Right kidney (tissue), 1 donor: ENCODE data around the gene IL20RB.
"Not testable (repeated sequence)": the region's sequence is repeated elsewhere in the genome, so short reads cannot be mapped to it uniquely, and the experiment has no call there.

Experiments used
- DNase-seq: peaks from one replicate; pipeline ENCODE4 v3.0.0-alpha.2; 2016

Gene IL20RB

GRCh38 chr3:136988651-136989050 is 30.9 kb downstream of the IL20RB start:
- no peak for DNase-seq

DNA sequence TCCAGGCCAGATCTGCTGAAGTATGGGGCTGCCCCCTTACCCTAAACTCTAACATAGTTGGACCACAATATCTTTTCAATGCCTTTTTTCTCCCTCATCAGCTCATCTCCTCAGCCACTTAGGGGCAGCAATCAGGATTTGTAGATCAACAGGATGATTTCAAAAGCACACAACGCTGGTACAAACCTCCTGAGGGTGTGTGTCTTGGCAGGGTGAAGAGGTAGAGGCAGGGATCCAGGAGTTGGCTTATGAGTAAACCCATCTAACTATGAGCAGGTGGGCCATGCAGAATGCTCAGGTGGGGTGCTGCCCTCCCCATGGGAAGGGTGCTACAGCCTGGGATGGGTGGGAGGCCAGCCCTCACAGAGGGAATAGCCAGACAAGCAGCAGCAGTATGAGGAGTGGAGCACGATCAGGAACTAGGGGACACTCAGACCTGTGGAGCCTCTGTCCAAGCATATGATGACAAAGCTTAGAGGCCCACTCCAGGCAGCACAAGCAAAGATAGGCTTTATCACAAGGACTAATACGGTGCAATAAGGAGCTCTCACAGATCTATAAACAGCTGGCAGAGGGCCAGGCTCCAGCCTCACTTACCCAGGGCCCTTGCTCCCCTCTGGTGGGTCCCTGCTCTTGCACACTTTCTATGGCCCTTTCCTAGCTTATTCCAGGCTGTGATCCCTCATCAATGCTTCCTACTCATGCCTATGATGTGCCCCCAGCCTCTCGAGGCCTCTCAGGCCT is 32.2 kb downstream of the IL20RB start:
- DNase-seq = no peak

DNA sequence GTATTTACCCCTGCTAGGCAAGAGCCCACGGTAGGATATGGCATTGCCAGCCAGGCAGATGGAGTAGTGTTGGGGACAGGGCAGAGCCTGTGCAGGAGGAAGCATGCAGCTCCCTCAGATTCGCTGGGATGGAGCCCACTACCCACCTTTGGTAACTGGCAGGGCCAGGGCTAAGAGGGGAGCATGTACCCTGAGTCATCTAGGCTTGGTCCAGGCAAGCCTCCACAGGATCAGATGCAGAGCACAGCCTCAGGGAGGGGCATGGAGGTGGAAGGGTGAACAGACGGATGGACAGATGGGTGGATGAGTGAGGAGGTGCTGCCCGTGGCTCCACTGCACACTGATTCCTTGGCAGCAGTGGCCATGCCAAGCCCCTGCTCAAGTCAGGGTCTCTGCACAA is 33.0 kb downstream of the IL20RB start:
- DNase-seq = no peak

DNA sequence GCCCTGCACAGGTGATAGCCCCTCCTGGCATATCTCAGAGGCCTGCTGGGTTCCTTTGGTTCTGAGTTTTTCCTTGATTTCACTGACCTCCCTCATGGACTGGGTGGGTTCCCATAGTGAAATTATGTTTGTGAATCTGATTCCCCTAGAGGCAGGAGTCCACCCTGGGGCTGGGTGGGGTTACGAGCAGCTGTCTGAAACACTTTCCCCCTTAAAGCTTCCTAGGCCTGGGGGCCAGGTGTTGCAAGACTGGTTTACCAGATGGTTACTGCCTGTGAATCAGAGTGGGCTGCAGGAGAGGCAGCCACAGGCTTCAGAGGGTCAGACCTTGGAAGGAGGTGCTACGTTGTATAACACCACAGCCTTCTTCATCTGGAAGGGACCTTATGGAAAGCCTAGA is 34.3 kb downstream of the IL20RB start:
- DNase-seq = no peak

- DNase-seq = no peak
Measured at GRCh38 chr3:136994772-136995516, 37.2 kb downstream of the IL20RB start.

DNA sequence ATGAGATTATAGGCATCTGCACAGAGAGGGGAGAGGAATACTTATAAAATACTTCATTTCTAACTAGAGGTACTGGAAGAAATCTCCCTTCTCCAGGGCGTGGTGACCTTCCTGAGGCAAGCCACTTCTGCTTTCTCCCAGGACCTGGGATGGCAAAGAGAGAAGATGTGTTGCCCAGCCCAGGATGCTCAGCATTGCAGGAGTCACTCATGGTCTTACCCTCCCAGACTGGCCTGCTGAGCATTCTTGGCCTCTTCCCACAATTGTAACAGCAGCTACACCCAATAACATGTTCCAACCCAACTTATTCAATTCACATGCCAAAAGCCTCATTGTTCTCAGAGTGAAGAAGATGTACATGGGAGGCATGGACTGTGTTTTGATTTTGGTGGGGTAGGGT is 37.9 kb downstream of the IL20RB start:
- no peak for DNase-seq

DNA sequence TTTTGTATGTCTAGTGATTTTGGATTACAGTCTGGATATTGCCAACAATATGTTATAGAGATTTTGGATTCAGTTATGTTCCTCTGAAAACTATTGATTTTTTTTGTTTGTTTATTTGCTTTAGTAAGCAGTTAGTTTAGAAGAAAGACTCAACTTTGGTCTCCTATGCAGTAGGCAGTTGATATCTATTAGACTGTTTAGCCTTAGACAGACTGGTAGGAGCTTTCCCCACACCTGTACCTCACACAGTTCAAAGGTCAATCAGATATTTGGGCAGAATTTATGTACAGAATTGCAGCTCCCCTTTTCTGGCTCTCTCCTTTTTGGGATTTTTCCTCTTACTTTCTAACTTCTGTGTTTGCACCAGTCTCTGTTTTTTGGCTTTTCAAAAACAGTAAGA is 42.3 kb downstream of the IL20RB start:
- no peak for DNase-seq

DNA sequence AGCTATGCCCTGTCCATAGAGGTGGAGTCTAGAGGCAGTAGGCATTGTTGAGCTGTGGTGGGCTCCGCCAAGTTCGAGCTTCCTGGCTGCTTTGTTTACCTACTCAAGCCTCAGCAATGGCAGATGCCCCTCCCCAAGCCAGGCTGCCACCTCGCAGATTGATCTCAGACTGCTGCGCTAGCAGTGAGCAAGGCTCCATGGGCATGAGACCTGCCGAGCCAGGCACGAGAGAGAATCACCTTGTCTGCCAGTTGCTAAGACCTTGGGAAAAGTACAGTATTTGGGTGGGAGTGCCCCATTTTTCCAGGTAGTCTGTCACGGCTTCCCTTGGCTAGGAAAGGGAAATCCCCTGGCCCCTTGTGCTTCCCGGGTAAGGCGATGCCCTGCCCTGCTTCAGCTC is 49.6 kb downstream of the IL20RB start:
- not testable (repeated sequence) for DNase-seq

DNA sequence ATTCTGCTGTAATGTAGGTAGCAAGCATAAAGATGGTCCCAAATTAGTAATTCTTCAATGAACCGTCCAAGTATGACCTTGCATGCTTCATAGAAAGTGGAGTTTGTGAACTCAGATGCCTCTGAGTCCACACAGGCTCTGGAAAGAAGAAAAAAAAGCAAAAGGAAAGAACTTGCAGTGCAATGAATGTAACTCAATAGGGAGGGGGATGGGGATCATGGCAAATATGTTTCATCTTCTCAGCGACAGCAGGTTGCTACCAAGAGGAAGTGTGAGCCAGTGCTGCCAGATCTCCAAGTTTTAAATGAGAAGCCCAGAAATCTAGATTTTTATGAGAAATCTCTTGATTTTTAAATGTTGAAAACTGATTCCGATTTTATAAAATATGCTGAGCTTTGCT is 50.3 kb downstream of the IL20RB start:
- DNase-seq = no peak

GRCh38 chr3:137008976-137009375 is 51.2 kb downstream of the IL20RB start:
- DNase-seq = no peak

DNA sequence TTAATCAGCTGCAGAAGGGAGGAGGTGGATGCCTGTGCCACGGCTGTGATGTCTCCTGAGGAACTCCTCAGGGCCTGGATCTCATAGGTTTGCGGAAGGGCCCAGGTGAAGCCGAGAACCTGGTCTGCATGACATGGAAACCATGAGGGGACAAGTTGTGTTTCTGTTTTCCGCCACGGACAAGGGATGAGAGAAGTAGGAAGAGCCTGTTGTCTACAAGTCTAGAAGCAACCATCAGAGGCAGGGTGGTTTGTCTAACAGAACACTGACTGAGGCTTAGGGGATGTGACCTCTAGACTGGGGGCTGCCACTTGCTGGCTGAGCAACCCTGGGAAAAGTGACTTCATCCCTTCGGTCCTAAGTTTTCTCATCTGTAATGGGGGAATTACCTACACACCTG is 52.4 kb downstream of the IL20RB start:
- DNase-seq = no peak

- no peak for DNase-seq
Measured at GRCh38 chr3:137011153-137011552, 53.4 kb downstream of the IL20RB start.

DNA sequence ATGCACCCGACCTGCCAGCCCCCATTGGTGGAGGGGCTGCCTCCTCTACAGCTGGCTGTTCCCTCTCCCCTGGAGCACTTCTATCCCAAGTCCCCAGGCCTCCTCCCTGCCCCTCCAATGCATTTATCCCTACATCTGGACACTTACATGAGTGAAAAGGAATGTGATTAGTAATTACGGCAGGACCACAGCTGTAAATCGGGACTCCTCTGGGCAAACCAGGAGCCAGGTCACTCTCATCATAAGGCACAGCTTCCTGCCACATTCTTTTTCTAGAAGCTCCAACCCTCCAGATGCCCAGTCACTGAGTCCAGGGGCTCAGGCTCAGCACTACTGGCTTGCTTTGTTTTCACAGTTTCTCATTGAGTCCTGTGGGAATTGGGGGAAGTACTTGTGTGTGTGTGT is 54.3 kb downstream of the IL20RB start:
- DNase-seq = no peak

GRCh38 chr3:137013951-137014688 is 56.3 kb downstream of the IL20RB start:
- DNase-seq = peak; percentile 83

DNA sequence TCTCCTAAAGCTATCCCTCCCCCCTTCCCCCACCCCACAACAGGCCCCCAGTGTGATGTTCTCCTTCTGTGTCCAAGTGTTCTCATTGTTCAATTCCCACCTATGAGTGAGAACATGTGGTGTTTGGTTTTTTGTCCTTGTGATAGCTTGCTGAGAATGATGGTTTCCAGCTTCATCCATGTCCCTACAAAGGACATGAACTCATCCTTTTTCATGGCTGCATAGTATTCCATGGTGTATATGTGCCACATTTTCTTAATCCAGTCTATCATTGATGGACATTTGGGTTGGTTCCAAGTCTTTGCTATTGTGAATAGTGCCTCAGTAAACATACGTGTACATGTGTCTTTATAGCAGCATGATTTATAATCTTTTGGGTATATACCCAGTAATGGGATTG is 59.5 kb downstream of the IL20RB start:
- DNase-seq = not testable (repeated sequence)

DNA sequence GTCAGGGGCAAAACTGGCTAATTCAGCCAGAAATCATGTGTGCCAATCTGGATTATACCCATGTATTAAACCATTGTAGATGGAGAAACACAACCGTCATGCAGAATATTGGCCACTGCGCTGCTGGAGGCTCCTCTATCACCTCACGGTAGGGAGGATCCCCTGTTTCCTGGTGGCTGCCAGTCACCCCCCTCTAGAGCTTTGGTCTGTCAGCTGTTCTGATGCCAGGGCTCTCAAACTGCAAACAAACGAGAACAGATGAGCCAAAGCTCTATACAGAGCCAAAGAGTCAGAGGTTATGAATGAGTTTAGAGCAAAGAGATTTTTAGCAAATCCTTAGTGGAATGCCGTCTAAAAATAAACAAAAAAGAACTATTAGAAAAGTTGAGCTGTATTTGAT is 62.5 kb downstream of the IL20RB start:
- no peak for DNase-seq

- no peak for DNase-seq
Measured at GRCh38 chr3:137020888-137021287, 63.1 kb downstream of the IL20RB start.

GRCh38 chr3:137024348-137024747 is 66.6 kb downstream of the IL20RB start:
- DNase-seq = no peak

- no peak for DNase-seq
Measured at GRCh38 chr3:137026701-137027100, 68.9 kb downstream of the IL20RB start.

GRCh38 chr3:137032465-137033120 is 74.8 kb downstream of the IL20RB start:
- peak; percentile 78 for DNase-seq

DNA sequence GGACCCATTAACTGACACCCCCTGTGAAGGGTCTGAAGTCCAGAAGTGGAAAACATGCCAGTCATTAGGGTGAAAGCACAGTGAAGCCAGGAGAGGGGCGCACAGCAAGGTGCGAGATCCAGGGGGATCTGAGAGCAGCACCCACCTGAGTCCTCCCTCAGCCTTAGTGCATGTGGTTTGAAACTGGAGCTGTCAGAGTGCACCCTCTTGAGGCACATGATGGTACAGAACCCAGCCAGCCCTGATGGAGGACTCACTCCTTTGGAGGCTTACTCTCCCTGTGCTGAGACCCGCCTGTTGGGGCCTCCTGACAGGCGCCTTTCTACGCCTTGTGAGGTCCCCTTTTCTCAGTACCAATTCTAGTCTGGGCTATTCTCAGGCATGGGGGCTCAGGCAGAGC is 77.8 kb downstream of the IL20RB start:
- DNase-seq = no peak

GRCh38 chr3:137039570-137039969 is 81.8 kb downstream of the IL20RB start:
- DNase-seq = no peak

GRCh38 chr3:137041251-137041650 is 83.5 kb downstream of the IL20RB start:
- no peak for DNase-seq
